Mucosa of rectum (tissue), 2 donors: ENCODE measurements around the gene HTN3.
"Not testable (repeated sequence)": the region's sequence is repeated elsewhere in the genome, so short reads cannot be mapped to it uniquely, and the experiment has no call there.

ENCODE experiments used
- H3K27ac ChIP-seq, 2 donors: one replicate each; pipeline ENCODE4 v1.7.0; 2013; ENCODE audit warnings: inconsistent platforms in 2 of 2, low read depth in 2 of 2, low read length in 2 of 2
- H3K27me3 ChIP-seq, 2 donors: one replicate each; pipeline ENCODE4 v1.7.0; 2013; ENCODE audit warnings: low read length in 2 of 2; ENCODE audit not compliant: control insufficient read depth in 2 of 2, insufficient read depth in 2 of 2
- H3K36me3 ChIP-seq, 2 donors: one replicate each; pipeline ENCODE4 v1.7.0; 2013; ENCODE audit warnings: low read length in 2 of 2; ENCODE audit not compliant: control insufficient read depth in 2 of 2, insufficient read depth in 2 of 2
- H3K4me1 ChIP-seq, 2 donors: one replicate each; pipeline ENCODE4 v1.7.0; 2013; ENCODE audit warnings: low read length in 2 of 2, mild to moderate bottlenecking in 1 of 2; ENCODE audit not compliant: control insufficient read depth in 2 of 2, insufficient read depth in 2 of 2
- H3K4me3 ChIP-seq, 2 donors: one replicate each; pipeline ENCODE4 v1.7.0; 2013; ENCODE audit warnings: low read length in 2 of 2
- H3K9ac ChIP-seq, 2 donors: one replicate each; pipeline ENCODE4 v1.7.0; 2013; ENCODE audit warnings: low read length in 2 of 2, low read depth in 1 of 2, mild to moderate bottlenecking in 1 of 2
- H3K9me3 ChIP-seq, 2 donors: one replicate each; pipeline ENCODE4 v1.7.0; 2013; ENCODE audit warnings: low read length in 2 of 2; ENCODE audit not compliant: control insufficient read depth in 2 of 2
- donor health status: healthy.
- donor health status: Normal muscosa, but diverticular disease.

The HTN3 gene

GRCh38 chr4:70028159-70028558, at the start of gene HTN3:
HTN3 (plus strand) TSS chr4:70028459; CDS start chr4:70030741, 2,282 bp downstream.
- H3K4me1 ChIP-seq, H3K4me3 ChIP-seq: not testable (repeated sequence)

DNA sequence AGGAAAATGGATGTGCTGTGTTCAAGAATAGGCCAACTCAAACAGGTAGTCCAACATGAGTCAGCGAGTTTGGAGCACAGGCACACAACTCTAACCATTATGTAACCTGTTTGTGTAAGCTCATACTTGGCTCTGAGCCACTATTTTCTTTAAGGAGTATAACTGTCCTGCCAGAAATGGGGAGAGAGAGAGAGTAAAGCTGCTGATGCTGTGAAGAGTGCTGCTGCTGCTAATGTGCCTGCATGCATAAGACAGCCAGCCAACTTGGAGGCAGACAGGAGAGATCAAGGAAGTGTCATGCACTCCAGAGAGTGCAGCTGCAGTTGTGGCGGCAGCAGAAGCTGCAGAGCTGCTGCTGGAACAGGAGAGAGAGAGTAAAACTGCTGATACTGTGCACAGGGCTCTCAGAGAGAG, 44.2 kb upstream of the HTN3 start:
- H3K4me1 ChIP-seq = no peaks in the 10 kb centered on the region
- no peaks in the 10 kb centered on the region for H3K9me3 ChIP-seq
- H3K9ac ChIP-seq = no peak overlapping the region
- no peaks in the 10 kb centered on the region for H3K36me3 ChIP-seq
- no peaks in the 10 kb centered on the region for H3K27me3 ChIP-seq
- H3K4me3 ChIP-seq = no peak overlapping the region
- no peak overlapping the region for H3K27ac ChIP-seq

More at GRCh38 chr4:70028159-70028558, at the start of gene HTN3:
- not testable (repeated sequence) for H3K9ac ChIP-seq, H3K36me3 ChIP-seq, H3K27ac ChIP-seq, H3K27me3 ChIP-seq, H3K9me3 ChIP-seq

DNA sequence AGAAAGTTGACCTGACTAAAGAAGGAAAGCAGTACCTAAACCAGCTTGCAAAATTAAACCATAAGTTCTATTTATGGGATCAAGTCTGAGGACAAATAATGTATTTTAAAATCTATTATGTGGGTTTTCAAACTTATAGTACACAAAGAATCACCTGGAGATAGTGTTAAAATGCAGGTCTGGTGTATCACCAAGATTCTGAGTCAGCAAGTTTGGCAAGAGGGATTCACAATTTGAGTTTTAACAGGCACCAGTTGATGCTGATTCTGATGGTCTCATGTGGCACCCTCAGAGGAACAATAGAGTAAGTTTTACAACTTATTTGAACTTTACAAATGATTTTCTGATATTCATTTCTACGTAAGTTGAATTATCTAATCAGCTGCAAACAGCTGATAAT, 41.6 kb upstream of the HTN3 start:
- H3K27ac ChIP-seq = no peak overlapping the region
- H3K4me3 ChIP-seq = no peak overlapping the region
- H3K9ac ChIP-seq = no peak overlapping the region
- H3K36me3 ChIP-seq = no peaks in the 10 kb centered on the region
- H3K9me3 ChIP-seq = no peaks in the 10 kb centered on the region
- no peaks in the 10 kb centered on the region for H3K27me3 ChIP-seq
- no peaks in the 10 kb centered on the region for H3K4me1 ChIP-seq

DNA sequence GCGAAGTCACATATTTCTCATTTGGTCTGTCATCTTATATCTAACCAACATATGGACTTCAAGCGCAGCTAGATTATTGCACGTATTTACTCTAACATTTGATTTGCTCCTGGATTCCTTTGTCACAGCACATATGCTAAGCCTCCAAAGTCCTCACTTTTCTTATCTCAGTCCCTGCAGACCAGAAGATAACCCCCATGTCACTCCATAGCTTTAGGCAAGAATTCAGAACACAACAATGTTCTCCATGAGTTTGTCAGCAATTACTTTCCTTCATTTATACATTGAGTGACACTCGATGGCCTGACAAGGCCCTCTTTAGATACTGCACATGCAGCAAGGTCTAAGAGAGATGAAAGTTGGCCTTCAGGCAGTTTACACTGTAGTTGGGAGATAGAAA, 37.2 kb upstream of the HTN3 start:
- no peaks in the 10 kb centered on the region for H3K36me3 ChIP-seq
- no peak overlapping the region for H3K4me3 ChIP-seq
- H3K9ac ChIP-seq = no peak overlapping the region
- no peaks in the 10 kb centered on the region for H3K27me3 ChIP-seq
- H3K4me1 ChIP-seq = no peaks in the 10 kb centered on the region
- H3K9me3 ChIP-seq = no peaks in the 10 kb centered on the region
- no peak overlapping the region for H3K27ac ChIP-seq

GRCh38 chr4:69994782-69995181, 33.5 kb upstream of the HTN3 start:
- Histone ChIP-seq H3K27ac (no peak overlapping the region), H3K9ac (no peak overlapping the region), H3K9me3 (no peaks in the 10 kb centered on the region)

GRCh38 chr4:69995526-69996016, 32.7 kb upstream of the HTN3 start, which contains the start of gene STATH:
STATH (plus strand) TSS chr4:69995966; CDS start chr4:69998438, 2,472 bp downstream.
- Histone ChIP-seq H3K27me3 (no peaks in the 10 kb centered on the region), H3K4me3 (no peak within 1 kb of the TSS), H3K9me3 (no peaks in the 10 kb centered on the region), H3K27ac (no peak within 1 kb of the TSS), H3K9ac (no peak within 1 kb of the TSS), H3K4me1 (no peaks in the 10 kb centered on the region), H3K36me3 (no peaks in the 10 kb centered on the region)

More at GRCh38 chr4:69994782-69995181, 33.5 kb upstream of the HTN3 start:
- H3K4me1 ChIP-seq = no peaks in the 10 kb centered on the region
- no peak overlapping the region for H3K4me3 ChIP-seq
- no peaks in the 10 kb centered on the region for H3K27me3 ChIP-seq
- no peaks in the 10 kb centered on the region for H3K36me3 ChIP-seq

GRCh38 chr4:69999420-69999819, 28.8 kb upstream of the HTN3 start:
- Histone ChIP-seq H3K36me3 (no peaks in the 10 kb centered on the region), H3K9ac (no peak overlapping the region), H3K27ac (no peak overlapping the region), H3K4me3 (no peak overlapping the region), H3K27me3 (no peaks in the 10 kb centered on the region), H3K4me1 (no peaks in the 10 kb centered on the region), H3K9me3 (no peaks in the 10 kb centered on the region)

GRCh38 chr4:70000711-70001110, 27.5 kb upstream of the HTN3 start:
- Histone ChIP-seq H3K27ac (no peak overlapping the region), H3K27me3 (no peaks in the 10 kb centered on the region)

GRCh38 chr4:70002507-70002906, 25.8 kb upstream of the HTN3 start:
- Histone ChIP-seq H3K4me1 (no peaks in the 10 kb centered on the region), H3K36me3 (no peaks in the 10 kb centered on the region), H3K4me3 (no peak overlapping the region), H3K27ac (no peak overlapping the region), H3K9ac (no peak overlapping the region), H3K27me3 (no peaks in the 10 kb centered on the region), H3K9me3 (no peaks in the 10 kb centered on the region)

More at GRCh38 chr4:70000711-70001110, 27.5 kb upstream of the HTN3 start:
- H3K36me3 ChIP-seq = no peaks in the 10 kb centered on the region
- H3K9ac ChIP-seq = no peak overlapping the region
- no peaks in the 10 kb centered on the region for H3K4me1 ChIP-seq
- no peak overlapping the region for H3K4me3 ChIP-seq
- no peaks in the 10 kb centered on the region for H3K9me3 ChIP-seq

GRCh38 chr4:70008771-70009170, 19.5 kb upstream of the HTN3 start:
- Histone ChIP-seq H3K27me3 (no peaks in the 10 kb centered on the region), H3K36me3 (no peaks in the 10 kb centered on the region), H3K4me3 (no peak overlapping the region), H3K9me3 (no peaks in the 10 kb centered on the region), H3K27ac (no peak overlapping the region), H3K4me1 (no peaks in the 10 kb centered on the region), H3K9ac (no peak overlapping the region)

DNA sequence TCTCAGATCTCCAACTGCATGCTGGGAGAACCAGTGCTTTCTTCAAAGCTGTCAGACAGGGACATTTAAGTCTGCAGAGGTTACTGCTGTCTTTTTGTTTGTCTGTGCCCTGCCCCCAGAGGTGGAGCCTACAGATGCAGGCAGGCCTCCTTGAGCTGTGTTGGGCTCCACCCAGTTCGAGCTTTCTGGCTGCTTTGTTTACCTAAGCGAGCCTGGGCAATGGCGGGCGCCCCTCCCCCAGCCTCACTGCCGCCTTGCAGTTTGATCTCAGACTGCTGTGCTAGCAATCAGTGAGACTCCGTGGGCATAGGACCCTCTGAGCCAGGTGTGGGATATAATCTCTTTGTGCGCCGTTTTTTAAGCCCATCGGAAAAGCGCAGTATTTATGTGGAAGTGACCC, 9.3 kb upstream of the HTN3 start:
- H3K4me3 ChIP-seq, H3K4me1 ChIP-seq, H3K27ac ChIP-seq, H3K9me3 ChIP-seq, H3K9ac ChIP-seq, H3K36me3 ChIP-seq, H3K27me3 ChIP-seq: not testable (repeated sequence)
